ENCODE measurements around the gene GANAB.

- TF ChIP-seq HCFC1 (IDR thresholded peaks at IDR 0.05; ENCODE audit: low read depth, low read length) (no peak), YY1 (IDR thresholded peaks at IDR 0.05; ENCODE audit: insufficient read depth, insufficient replicate concordance, low read depth, low read length) (no peak), POLR2A (IDR thresholded peaks at IDR 0.05; ENCODE audit: insufficient read depth in 1 of 2, low read depth in 2 of 2, low read length in 2 of 2) (no peak)
Observed at GRCh38 chr11:62608776-62609175, 37.6 kb downstream of the GANAB start.
